ENCODE measurements around the gene ST7. TPM values are rescaled to one million over a fixed set of nuclear protein-coding genes. Genes with fewer than 3 reads are reported as not detected.

ST7 gene
- total and polyA plus RNA-seq, 4 donors, result 22.4 to 57.2 (median 41.6) TPM

GRCh38 chr7:117194445-117194844 lies 241.1 kb downstream of the ST7 start:
- H3K9ac ChIP-seq (ENCODE audit: insufficient read depth in 1 of 2, low read length in 2 of 2), result no peak overlapping the region
- no peaks in the 10 kb centered on the region for H3K27me3 ChIP-seq (ENCODE audit: control insufficient read depth in 3 of 3, insufficient read depth in 3 of 3, low read length in 2 of 3)
- TF ChIP-seq CTCF (IDR thresholded peaks at IDR 0.05; ENCODE audit: control extremely low read depth, extremely low read depth), result no peak
- no peak overlapping the region for H3K4me3 ChIP-seq
- WGBS, 2 donors, result 79 to 89% methylated on average over 2 of the region's 2 CpGs
- no peak overlapping the region for H3K27ac ChIP-seq (ENCODE audit: low read depth in 1 of 2, low read length in 1 of 2)
- peaks cover 0 to 3% (median 0%) of the 10 kb centered on the region in 5 donors for H3K4me1 ChIP-seq (ENCODE audit: control insufficient read depth in 5 of 5, insufficient read depth in 5 of 5, low read length in 5 of 5)
- ATAC-seq (ENCODE audit: insufficient read depth, low FRiP score), result no peak
- H3K9me3 ChIP-seq (ENCODE audit: control insufficient read depth in 4 of 4, insufficient read depth in 3 of 4, low read length in 3 of 4), result no peaks in the 10 kb centered on the region
- H3K36me3 ChIP-seq (ENCODE audit: control insufficient read depth in 4 of 4, insufficient read depth in 4 of 4, low read length in 4 of 4), result peaks cover 6 to 22% (median 12%) of the 10 kb centered on the region in 4 donors
- no peak for DNase-seq

GRCh38 chr7:117195361-117196029 lies 242.2 kb downstream of the ST7 start:
- H3K4me1 ChIP-seq (ENCODE audit: control insufficient read depth in 5 of 5, insufficient read depth in 5 of 5, low read length in 5 of 5), result peaks cover 0 to 2% (median 0%) of the 10 kb centered on the region in 5 donors
- ATAC-seq (ENCODE audit: insufficient read depth, low FRiP score) (no peak), DNase-seq (no peak)
- WGBS, 2 donors, result 75 to 81% methylated on average over 4 of the region's 4 CpGs
- no peak for TF ChIP-seq CTCF (IDR thresholded peaks at IDR 0.05; ENCODE audit: control extremely low read depth, extremely low read depth)
- H3K27ac ChIP-seq (ENCODE audit: low read depth in 1 of 2, low read length in 1 of 2), result no peak overlapping the region
- H3K4me3 ChIP-seq, result no peak overlapping the region
- no peaks in the 10 kb centered on the region for H3K9me3 ChIP-seq (ENCODE audit: control insufficient read depth in 4 of 4, insufficient read depth in 3 of 4, low read length in 3 of 4)
- no peak overlapping the region for H3K9ac ChIP-seq (ENCODE audit: insufficient read depth in 1 of 2, low read length in 2 of 2)
- H3K36me3 ChIP-seq (ENCODE audit: control insufficient read depth in 4 of 4, insufficient read depth in 4 of 4, low read length in 4 of 4), result peaks cover 6 to 14% (median 10%) of the 10 kb centered on the region in 4 donors
- H3K27me3 ChIP-seq (ENCODE audit: control insufficient read depth in 3 of 3, insufficient read depth in 3 of 3, low read length in 2 of 3), result no peaks in the 10 kb centered on the region

GRCh38 chr7:117200132-117200531 lies 246.8 kb downstream of the ST7 start:
- 47 to 78% methylated on average over 2 of the region's 2 CpGs for WGBS, 2 donors
- H3K9me3 ChIP-seq (ENCODE audit: control insufficient read depth in 4 of 4, insufficient read depth in 3 of 4, low read length in 3 of 4), result no peaks in the 10 kb centered on the region
- ATAC-seq (ENCODE audit: insufficient read depth, low FRiP score) (no peak), DNase-seq (no peak)
- H3K9ac ChIP-seq (ENCODE audit: insufficient read depth in 1 of 2, low read length in 2 of 2), result no peak overlapping the region
- no peak for TF ChIP-seq CTCF (IDR thresholded peaks at IDR 0.05; ENCODE audit: control extremely low read depth, extremely low read depth)
- no peaks in the 10 kb centered on the region for H3K27me3 ChIP-seq (ENCODE audit: control insufficient read depth in 3 of 3, insufficient read depth in 3 of 3, low read length in 2 of 3)
- H3K4me3 ChIP-seq, result no peak overlapping the region
- H3K27ac ChIP-seq (ENCODE audit: low read depth in 1 of 2, low read length in 1 of 2), result no peak overlapping the region
- peaks cover 0 to 12% (median 7%) of the 10 kb centered on the region in 4 donors for H3K36me3 ChIP-seq (ENCODE audit: control insufficient read depth in 4 of 4, insufficient read depth in 4 of 4, low read length in 4 of 4)
- H3K4me1 ChIP-seq (ENCODE audit: control insufficient read depth in 5 of 5, insufficient read depth in 5 of 5, low read length in 5 of 5), result peaks cover 0 to 7% (median 0%) of the 10 kb centered on the region in 5 donors
